HepG2 (cell line): Measurements from ENCODE around the gene C2. TPM values are rescaled to one million over a fixed set of nuclear protein-coding genes. Genes with fewer than 3 reads are reported as not detected.

ENCODE experiments used
- EEA1 ChIP-seq: sonication (generic); formaldehyde crosslinking; IDR thresholded peaks from 2 replicates; pipeline ENCODE4 v1.5.1; 2020; ENCODE audit warnings: mild to moderate bottlenecking, missing genetic modification reagents, borderline replicate concordance
- GATA4 ChIP-seq: sonication (generic); IDR thresholded peaks from 2 replicates; pipeline ENCODE4 v1.6.1; 2016; ENCODE audit warnings: antibody characterized with exemption, low read depth, borderline replicate concordance
- KDM5A ChIP-seq: fragments of 200-600 bp; sonication (generic); IDR thresholded peaks from 2 replicates; pipeline ENCODE4 v1.7.0; 2018; ENCODE audit warnings: antibody characterized with exemption, mild to moderate bottlenecking, low read length, borderline replicate concordance
- MAFG ChIP-seq: sonication (generic); formaldehyde crosslinking; IDR thresholded peaks from 2 replicates; pipeline ENCODE4 v1.5.1; 2020; ENCODE audit warnings: mild to moderate bottlenecking, missing genetic modification reagents
- MIER2 ChIP-seq: IDR thresholded peaks from 2 replicates; pipeline ENCODE4 v1.6.1; 2016; ENCODE audit warnings: missing biosample characterization, missing genetic modification reagents
- NPAS2 ChIP-seq: sonication (generic); formaldehyde crosslinking; IDR thresholded peaks from 2 replicates; pipeline ENCODE4 v1.8.0; 2022; ENCODE audit warnings: mild to moderate bottlenecking, missing genetic modification reagents, borderline replicate concordance
- NR2F6 ChIP-seq, 2 experiments: IDR thresholded peaks; 2 replicates each; pipeline ENCODE4 v1.6.1; 2016; ENCODE audit warnings: antibody characterized with exemption in 1 of 2, mild to moderate bottlenecking in 1 of 2
- NR3C1 ChIP-seq: sonication (generic); formaldehyde crosslinking; IDR thresholded peaks from 2 replicates; pipeline ENCODE4 v1.4.0; 2020; ENCODE audit warnings: missing genetic modification reagents
- PHF8 ChIP-seq: sonication (generic); formaldehyde crosslinking; IDR thresholded peaks from 2 replicates; pipeline ENCODE4 v1.5.0; 2020; ENCODE audit warnings: missing genetic modification reagents
- RBM22 ChIP-seq: fragments of 200-400 bp; formaldehyde crosslinking; optimal IDR thresholded peaks from 2 replicates; pipeline ENCODE3; 2017; ENCODE audit warnings: mild to moderate bottlenecking, low read length, moderate library complexity
- TBP ChIP-seq: sonication (generic); formaldehyde crosslinking; IDR thresholded peaks from 2 replicates; pipeline ENCODE4 v1.5.0; 2020; ENCODE audit warnings: missing genetic modification reagents
- TBX3 ChIP-seq: fragments of 450-650 bp; IDR thresholded peaks from 2 replicates; pipeline ENCODE4 v1.6.1; 2017; ENCODE audit warnings: antibody characterized with exemption, mild to moderate bottlenecking, inconsistent platforms, borderline replicate concordance
- ZFP90 ChIP-seq: sonication (generic); formaldehyde crosslinking; IDR thresholded peaks from 2 replicates; pipeline ENCODE4 v1.8.0; 2022; ENCODE audit warnings: missing genetic modification reagents, mild to moderate bottlenecking, inconsistent platforms, borderline replicate concordance
- ZKSCAN1 ChIP-seq: fragments of 150-350 bp; IDR thresholded peaks from 2 replicates; pipeline ENCODE4 v1.6.1; 2014; ENCODE audit warnings: low read length
- ZNF24 ChIP-seq: fragments of 450-650 bp; IDR thresholded peaks from 2 replicates; pipeline ENCODE4 v1.6.1; 2017; ENCODE audit warnings: antibody characterized with exemption, mild to moderate bottlenecking
- ZNF530 ChIP-seq: sonication (generic); formaldehyde crosslinking; IDR thresholded peaks from 2 replicates; pipeline ENCODE4 v1.5.0; 2020; ENCODE audit warnings: low read depth, mild to moderate bottlenecking, missing genetic modification reagents
- ZSCAN12 ChIP-seq: sonication (generic); formaldehyde crosslinking; IDR thresholded peaks from 2 replicates; pipeline ENCODE4 v1.9.0; 2021; ENCODE audit warnings: mild to moderate bottlenecking, missing genetic modification reagents
- polyA plus RNA-seq, 8 experiments: library from polyadenylated mRNA; depleted of rRNA in 3 of 8; stranded (reverse) in 7 of 8; unstranded in 1 of 8; fragments of >200 nt; fragmentation: Illumina TruSeq in 4 of 8; extraction: Trizol in 4 of 8; gene quantifications; 2 replicates each; pipeline versions ENCODE4 v1.2.1 to v1.2.3, GENCODE V29; 2011 to 2016; ENCODE audit warnings: low read depth in 4 of 8, missing spikeins in 1 of 8, mixed read lengths in 1 of 8; ENCODE audit not compliant: insufficient read depth in 1 of 8
- total RNA-seq, 5 experiments: library from RNA; depleted of rRNA; stranded (reverse); fragments of >200 nt; fragmentation: Illumina TruSeq; extraction: Trizol; gene quantifications; 2 replicates each; pipeline ENCODE4 v1.2.3, GENCODE V29; 2016; ENCODE audit warnings: low read depth in 1 of 5
- TF ChIP-seq, protein P1 (sequence below): sonication (generic); formaldehyde crosslinking; IDR thresholded peaks from 2 replicates; pipeline ENCODE4 v1.5.1; 2020; ENCODE audit warnings: missing genetic modification reagents, mild to moderate bottlenecking, borderline replicate concordance
- TF ChIP-seq, protein P2 (sequence below): sonication (generic); formaldehyde crosslinking; conservative IDR thresholded peaks from 2 replicates; pipeline ENCODE4 v1.5.0; 2020; ENCODE audit warnings: missing genetic modification reagents
- TF ChIP-seq, protein P3 (sequence below): sonication (generic); formaldehyde crosslinking; IDR thresholded peaks from 2 replicates; pipeline ENCODE4 v1.5.0; 2020; ENCODE audit warnings: missing genetic modification reagents, mild to moderate bottlenecking, borderline replicate concordance
- TF ChIP-seq, protein P4 (sequence below): sonication (generic); formaldehyde crosslinking; IDR thresholded peaks from 2 replicates; pipeline ENCODE4 v1.4.0; 2020; ENCODE audit warnings: missing genetic modification reagents
- TF ChIP-seq, protein P5 (sequence below), 2 experiments: sonication (generic) in 1 of 2; formaldehyde crosslinking in 1 of 2; IDR thresholded peaks; 2 replicates each; pipeline versions ENCODE4 v1.4.0 to v1.6.1; 2018 to 2020; ENCODE audit warnings: missing genetic modification reagents in 2 of 2, borderline replicate concordance in 1 of 2, low read depth in 1 of 2, mild to moderate bottlenecking in 1 of 2, missing biosample characterization in 1 of 2

C2 gene
- total and polyA plus RNA-seq, 2 of the 13 experiments (the other 11 are each of a cell fraction or from before 2014, with no cell fraction given), result 165 to 307 TPM

DNA sequence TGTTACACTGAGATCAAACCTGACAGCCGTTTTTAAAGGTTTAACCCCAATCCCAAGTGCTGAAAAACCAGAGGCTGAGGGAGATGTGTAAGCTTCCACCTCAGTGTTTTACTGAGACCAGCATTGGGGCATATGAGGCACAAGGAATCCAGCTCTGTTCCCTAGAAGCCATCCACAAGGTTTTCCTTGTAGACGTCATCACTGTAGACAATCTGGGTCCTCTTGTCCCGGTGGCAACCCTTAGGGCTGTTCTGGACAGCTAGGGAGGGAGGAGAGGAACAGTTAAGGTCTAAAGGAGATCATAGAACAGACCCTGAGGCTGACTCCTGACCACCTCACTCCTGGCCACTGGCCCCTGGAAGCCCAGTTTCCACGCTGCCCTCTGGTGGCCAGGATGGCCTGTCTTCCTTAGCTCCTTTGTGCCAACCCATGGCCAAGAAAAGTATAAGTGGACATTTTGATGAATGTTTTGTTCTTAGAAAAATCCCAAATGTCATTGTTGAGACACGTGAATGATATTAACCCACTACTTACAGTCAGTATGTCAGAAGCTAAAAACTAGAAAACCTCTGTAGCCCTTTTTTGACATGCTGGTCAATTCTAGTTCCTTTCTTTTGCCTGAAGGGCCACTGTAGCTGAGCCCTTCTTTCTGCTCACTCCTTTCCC lies 24.8 kb downstream of the C2 start (continued):
- no peak for TF ChIP-seq KDM5A
- TF ChIP-seq, protein P1, sequence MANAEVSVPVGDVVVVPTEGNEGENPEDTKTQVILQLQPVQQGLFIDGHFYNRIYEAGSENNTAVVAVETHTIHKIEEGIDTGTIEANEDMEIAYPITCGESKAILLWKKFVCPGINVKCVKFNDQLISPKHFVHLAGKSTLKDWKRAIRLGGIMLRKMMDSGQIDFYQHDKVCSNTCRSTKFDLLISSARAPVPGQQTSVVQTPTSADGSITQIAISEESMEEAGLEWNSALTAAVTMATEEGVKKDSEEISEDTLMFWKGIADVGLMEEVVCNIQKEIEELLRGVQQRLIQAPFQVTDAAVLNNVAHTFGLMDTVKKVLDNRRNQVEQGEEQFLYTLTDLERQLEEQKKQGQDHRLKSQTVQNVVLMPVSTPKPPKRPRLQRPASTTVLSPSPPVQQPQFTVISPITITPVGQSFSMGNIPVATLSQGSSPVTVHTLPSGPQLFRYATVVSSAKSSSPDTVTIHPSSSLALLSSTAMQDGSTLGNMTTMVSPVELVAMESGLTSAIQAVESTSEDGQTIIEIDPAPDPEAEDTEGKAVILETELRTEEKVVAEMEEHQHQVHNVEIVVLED, result no peak
- no peak for TF ChIP-seq GATA4
- TF ChIP-seq, protein P2, sequence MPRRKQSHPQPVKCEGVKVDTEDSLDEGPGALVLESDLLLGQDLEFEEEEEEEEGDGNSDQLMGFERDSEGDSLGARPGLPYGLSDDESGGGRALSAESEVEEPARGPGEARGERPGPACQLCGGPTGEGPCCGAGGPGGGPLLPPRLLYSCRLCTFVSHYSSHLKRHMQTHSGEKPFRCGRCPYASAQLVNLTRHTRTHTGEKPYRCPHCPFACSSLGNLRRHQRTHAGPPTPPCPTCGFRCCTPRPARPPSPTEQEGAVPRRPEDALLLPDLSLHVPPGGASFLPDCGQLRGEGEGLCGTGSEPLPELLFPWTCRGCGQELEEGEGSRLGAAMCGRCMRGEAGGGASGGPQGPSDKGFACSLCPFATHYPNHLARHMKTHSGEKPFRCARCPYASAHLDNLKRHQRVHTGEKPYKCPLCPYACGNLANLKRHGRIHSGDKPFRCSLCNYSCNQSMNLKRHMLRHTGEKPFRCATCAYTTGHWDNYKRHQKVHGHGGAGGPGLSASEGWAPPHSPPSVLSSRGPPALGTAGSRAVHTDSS (CRISPR knock-in tag), result no peak
- TF ChIP-seq MIER2 (CRISPR knock-in tag), result peak; percentile 50; the same call in 1 of the 2 replicates
- no peak for TF ChIP-seq ZNF530 (CRISPR knock-in tag)
- TF ChIP-seq ZFP90 (CRISPR knock-in tag), result no peak
- TF ChIP-seq, protein P3, sequence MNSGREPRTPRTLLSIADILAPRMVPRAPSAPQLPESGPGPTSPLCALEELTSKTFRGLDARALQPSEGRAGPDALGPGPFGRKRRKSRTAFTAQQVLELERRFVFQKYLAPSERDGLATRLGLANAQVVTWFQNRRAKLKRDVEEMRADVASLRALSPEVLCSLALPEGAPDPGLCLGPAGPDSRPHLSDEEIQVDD (CRISPR knock-in tag), result no peak
- no peak for TF ChIP-seq NR3C1 (CRISPR knock-in tag)
- TF ChIP-seq NR2F6 (IDR thresholded peaks at IDR 0.05), result no peak
- 0 out of 2 replicates have a peak, but pooled peaks have one; percentile 11 for TF ChIP-seq NR2F6 (CRISPR knock-in tag; IDR thresholded peaks at IDR 0.05)
- TF ChIP-seq, protein P4, sequence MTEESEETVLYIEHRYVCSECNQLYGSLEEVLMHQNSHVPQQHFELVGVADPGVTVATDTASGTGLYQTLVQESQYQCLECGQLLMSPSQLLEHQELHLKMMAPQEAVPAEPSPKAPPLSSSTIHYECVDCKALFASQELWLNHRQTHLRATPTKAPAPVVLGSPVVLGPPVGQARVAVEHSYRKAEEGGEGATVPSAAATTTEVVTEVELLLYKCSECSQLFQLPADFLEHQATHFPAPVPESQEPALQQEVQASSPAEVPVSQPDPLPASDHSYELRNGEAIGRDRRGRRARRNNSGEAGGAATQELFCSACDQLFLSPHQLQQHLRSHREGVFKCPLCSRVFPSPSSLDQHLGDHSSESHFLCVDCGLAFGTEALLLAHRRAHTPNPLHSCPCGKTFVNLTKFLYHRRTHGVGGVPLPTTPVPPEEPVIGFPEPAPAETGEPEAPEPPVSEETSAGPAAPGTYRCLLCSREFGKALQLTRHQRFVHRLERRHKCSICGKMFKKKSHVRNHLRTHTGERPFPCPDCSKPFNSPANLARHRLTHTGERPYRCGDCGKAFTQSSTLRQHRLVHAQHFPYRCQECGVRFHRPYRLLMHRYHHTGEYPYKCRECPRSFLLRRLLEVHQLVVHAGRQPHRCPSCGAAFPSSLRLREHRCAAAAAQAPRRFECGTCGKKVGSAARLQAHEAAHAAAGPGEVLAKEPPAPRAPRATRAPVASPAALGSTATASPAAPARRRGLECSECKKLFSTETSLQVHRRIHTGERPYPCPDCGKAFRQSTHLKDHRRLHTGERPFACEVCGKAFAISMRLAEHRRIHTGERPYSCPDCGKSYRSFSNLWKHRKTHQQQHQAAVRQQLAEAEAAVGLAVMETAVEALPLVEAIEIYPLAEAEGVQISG (CRISPR knock-in tag), result peak; percentile 80
- TF ChIP-seq RBM22, result peak; percentile 91
- no peak for TF ChIP-seq EEA1
- TF ChIP-seq PHF8 (CRISPR knock-in tag), result no peak
- TF ChIP-seq ZSCAN12 (CRISPR knock-in tag), result no peak
- TF ChIP-seq ZKSCAN1, result no peak
- TF ChIP-seq NPAS2 (CRISPR knock-in tag), result no peak
- TF ChIP-seq TBP, result no peak
- TF ChIP-seq TBX3, result no peak
- TF ChIP-seq MAFG (CRISPR knock-in tag), result no peak
- no peak for TF ChIP-seq ZNF24
- TF ChIP-seq, protein P5, sequence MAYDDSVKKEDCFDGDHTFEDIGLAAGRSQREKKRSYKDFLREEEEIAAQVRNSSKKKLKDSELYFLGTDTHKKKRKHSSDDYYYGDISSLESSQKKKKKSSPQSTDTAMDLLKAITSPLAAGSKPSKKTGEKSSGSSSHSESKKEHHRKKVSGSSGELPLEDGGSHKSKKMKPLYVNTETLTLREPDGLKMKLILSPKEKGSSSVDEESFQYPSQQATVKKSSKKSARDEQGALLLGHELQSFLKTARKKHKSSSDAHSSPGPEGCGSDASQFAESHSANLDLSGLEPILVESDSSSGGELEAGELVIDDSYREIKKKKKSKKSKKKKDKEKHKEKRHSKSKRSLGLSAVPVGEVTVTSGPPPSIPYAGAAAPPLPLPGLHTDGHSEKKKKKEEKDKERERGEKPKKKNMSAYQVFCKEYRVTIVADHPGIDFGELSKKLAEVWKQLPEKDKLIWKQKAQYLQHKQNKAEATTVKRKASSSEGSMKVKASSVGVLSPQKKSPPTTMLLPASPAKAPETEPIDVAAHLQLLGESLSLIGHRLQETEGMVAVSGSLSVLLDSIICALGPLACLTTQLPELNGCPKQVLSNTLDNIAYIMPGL (CRISPR knock-in tag; IDR thresholded peaks at IDR 0.05; ENCODE audit: borderline replicate concordance in 1 of 2, low read depth in 1 of 2), result peak in 1 of 2 experiments; percentile 49; a peak in 2 of 4 replicates
